WI38 (cell line): ENCODE results near the gene MACROD2.

Source experiments
- H3K4me3 ChIP-seq: 2 replicates; pipeline ENCODE4 v1.5.1; 2011; ENCODE audit warnings: low read depth, mild to moderate bottlenecking, control low read depth, low read length
- TF ChIP-seq, protein P1 (sequence below): IDR thresholded peaks from 2 replicates; pipeline ENCODE4 v1.5.1; 2012; ENCODE audit warnings: low read depth, mild to moderate bottlenecking, control low read depth, low read length

The MACROD2 gene

DNA sequence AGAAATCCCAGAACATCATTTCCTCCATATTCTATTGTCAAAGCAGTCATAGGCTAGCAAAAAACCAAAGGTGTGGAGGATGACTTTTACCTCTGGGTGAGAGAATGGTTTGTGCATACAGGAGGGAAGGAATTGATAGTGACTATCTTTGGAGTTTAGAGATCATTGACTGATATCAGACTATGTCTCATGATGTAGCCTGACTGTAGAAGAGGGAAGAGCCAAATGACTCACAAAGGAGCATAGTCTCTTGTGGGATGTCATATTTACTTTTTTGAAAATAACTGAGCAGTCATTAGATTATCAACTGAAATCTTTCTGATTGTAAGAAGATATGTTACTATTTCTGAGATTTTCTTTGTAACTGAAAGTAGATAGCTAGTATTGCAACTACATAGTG lies 183.6 kb downstream of the MACROD2 start:
- TF ChIP-seq, protein P1, sequence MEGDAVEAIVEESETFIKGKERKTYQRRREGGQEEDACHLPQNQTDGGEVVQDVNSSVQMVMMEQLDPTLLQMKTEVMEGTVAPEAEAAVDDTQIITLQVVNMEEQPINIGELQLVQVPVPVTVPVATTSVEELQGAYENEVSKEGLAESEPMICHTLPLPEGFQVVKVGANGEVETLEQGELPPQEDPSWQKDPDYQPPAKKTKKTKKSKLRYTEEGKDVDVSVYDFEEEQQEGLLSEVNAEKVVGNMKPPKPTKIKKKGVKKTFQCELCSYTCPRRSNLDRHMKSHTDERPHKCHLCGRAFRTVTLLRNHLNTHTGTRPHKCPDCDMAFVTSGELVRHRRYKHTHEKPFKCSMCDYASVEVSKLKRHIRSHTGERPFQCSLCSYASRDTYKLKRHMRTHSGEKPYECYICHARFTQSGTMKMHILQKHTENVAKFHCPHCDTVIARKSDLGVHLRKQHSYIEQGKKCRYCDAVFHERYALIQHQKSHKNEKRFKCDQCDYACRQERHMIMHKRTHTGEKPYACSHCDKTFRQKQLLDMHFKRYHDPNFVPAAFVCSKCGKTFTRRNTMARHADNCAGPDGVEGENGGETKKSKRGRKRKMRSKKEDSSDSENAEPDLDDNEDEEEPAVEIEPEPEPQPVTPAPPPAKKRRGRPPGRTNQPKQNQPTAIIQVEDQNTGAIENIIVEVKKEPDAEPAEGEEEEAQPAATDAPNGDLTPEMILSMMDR, result no peak
- H3K4me3 ChIP-seq, result no peak overlapping the region

DNA sequence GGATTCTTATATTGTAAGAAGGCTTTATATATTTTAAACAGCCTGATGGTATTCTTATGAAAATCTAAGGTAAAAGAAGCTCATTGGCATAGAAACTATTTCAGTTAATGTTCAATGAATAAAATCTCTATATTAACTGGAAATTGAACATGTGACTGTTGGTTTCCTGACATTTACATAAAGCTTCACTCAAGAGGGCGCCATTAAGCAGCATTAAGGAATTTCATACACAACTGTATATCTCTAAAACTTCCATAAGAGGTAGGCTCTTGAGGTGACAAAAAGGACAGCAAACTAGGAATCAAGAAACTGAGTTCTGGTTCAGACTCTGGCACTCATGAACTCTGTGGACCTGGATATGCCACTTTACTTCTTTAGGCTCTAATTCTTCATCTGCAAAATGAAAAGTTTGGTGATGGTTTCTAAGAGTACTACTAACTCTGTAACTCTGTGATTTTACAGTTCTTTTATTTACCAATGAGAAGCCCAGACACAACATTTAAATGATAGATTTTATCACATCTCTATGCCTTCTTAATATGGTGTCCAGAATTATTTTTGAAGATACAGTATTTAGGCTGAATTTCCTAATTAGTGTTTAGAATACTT lies 194.6 kb downstream of the MACROD2 start:
- H3K4me3 ChIP-seq, result no peak overlapping the region
- TF ChIP-seq, protein P1, result no peak

DNA sequence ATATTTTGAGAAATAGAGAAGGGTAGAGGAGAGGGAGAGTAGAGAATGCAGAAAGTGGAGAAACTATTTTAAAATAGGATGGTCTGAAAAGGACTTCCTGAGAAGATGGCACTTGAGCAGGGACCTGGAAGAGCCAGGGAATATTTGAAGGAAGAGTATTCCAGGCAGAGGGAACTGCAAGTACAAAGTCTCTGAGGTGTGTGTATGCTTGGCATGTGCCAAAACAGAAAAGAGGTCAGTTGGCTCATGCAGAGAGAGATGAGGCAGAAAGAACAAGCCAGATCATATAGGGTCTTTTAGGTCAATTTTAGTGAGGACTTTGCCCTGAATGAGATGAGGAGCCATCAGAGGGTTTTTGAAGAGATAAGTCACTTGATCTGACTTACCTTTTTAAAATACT lies 196.2 kb downstream of the MACROD2 start:
- TF ChIP-seq, protein P1, result no peak
- H3K4me3 ChIP-seq, result no peak overlapping the region

DNA sequence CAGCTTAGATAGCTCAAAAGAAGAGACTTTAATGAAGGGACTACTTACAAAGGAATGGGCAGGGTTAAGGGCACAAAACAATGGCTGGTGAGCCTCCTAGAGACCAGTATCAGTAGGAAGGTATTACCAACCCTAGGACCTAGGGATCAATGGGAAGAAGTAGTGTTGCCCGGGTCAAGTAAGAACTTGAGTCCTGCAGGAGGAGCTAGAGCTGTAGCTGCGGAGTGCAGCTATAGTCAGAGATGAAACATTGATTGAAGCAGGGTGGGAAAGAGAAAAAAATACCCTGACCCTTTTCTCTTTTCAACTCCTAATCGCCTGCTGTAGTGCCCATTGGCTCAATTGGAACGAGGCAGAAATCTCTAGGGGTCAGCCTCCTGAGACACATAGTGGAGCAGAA lies 198.1 kb downstream of the MACROD2 start:
- TF ChIP-seq, protein P1, result no peak
- H3K4me3 ChIP-seq, result no peak overlapping the region

DNA sequence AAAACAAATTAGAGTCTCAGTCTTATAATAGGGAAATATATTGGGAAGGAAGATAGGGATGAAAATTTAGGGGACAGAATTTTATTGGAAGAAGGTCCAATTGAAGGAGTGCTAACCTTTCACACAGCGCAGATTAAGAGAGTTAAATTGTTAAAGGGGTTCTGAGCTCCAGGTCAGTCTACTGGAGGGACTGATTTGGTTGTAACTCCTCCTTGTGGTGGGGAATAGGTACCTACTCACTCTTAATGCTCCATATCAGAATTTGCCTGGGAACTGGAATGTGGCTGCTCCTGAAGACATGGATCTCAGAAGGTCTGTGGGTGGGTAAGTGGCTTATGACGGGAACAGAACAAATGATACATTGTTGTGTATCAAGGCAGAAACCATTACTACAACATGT lies 198.6 kb downstream of the MACROD2 start:
- H3K4me3 ChIP-seq, result no peak overlapping the region
- TF ChIP-seq, protein P1, result no peak

DNA sequence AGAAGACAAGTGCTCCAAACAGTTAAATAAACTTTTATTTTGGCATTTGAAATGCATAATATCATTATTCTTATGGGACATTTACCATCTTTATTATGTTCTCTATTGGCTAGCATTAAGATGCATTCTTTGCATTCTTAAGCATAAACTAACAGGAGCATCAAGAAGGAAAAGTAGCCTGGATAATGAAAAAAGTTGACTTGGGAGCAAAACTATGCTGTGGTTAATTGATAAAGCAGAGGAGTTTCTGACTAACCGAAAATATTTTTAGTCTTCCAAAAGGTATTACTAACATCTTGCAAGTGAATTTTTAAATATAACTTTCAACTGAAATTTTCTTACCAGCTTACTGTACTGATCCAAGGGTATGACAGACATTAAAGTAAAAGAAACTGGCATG lies 201.8 kb downstream of the MACROD2 start:
- TF ChIP-seq, protein P1, result no peak
- H3K4me3 ChIP-seq, result no peak overlapping the region

DNA sequence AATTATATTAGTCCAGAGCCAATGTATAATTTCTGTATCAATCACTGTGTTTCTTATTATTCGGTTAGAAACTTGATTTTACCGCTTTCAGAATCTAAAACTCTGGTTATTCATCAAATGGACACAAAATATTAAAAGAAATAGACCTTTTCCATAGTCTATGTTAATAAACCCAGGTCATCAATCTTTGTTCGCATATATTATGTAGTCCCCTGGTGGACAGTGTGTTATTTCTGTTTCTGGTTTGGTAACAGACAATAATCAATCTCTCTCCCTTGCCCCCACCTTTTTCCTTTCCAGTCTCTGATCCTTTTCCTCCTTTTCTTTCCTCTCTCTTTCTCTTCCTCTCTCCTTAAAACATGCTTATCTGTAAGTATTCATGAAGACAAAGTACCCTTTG lies 203.1 kb downstream of the MACROD2 start:
- TF ChIP-seq, protein P1, result no peak
- no peak overlapping the region for H3K4me3 ChIP-seq
